NOMO-1 treated with DMSO at 0.1 percent for 48 hours (cell line): ENCODE measurements around the gene ZDHHC7.

Experiments
- DNase-seq: peaks from one replicate; lab custom pipeline; 2025; ENCODE audit not compliant: unreplicated experiment; lab: John Stamatoyannopoulos, UW

The ZDHHC7 gene

DNA sequence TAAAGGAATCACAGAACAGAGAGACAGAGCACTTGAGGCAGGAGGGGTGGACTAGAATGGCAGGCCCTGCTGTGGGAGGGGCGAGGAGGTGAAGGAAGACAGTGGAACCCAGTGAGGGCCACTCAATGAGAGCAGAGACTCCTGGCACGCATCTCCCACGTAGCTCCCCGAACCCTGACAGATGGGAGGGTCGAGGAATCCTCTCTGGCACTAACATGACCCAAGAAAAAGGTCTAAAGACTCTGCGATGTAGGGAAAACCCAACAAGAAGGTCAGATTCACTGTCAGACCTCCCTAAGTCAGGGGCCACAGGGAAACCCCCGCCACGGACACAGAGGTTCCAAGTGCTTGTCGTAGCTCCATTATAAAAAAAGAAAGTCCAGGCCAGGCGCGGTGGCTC, 15.0 kb downstream of the ZDHHC7 start:
- no peak for DNase-seq

- no peak for DNase-seq
Observed at GRCh38 chr16:84995663-84996062, 15.7 kb downstream of the ZDHHC7 start.

DNA sequence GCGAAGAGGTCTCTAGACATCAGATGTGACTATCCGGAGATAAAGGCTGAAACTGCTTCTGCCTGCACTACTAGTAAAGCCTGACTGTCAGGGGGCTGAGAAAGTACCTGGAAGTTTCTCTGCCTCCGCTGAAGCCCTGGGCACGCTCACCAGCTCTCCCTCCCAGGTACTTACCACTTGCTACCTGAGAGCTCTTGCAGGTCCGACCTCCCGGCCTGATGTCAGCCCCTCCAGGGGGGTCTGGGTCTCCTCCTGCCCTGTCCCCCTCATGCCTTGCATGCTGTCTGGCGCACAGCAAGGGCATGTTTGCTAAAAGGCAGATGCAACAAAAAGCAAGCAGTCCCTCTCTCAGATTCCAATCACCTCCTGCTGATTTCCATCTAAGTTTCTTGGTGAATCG, 17.4 kb downstream of the ZDHHC7 start:
- DNase-seq, result no peak

- no peak for DNase-seq
Observed at GRCh38 chr16:84992717-84993075, 18.6 kb downstream of the ZDHHC7 start.

DNA sequence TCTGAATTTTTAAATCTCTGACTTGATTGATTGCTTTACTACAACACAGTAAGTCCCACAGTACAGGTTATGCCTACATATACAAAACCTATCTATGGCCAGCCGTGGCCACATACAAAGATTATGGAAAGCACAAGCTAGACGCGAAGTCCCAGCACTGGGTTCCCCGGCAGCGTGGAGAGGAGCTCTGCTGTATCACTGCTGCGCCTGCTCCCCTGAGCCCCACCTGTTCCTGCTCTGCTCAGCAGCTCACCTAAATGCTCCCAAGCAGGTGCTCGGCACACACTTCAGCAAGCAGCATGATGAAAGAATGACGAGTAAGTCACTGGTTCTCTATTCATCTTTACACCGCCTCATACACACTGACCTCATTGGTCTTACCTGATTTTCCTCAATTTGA, 20.6 kb downstream of the ZDHHC7 start:
- DNase-seq, result no peak

GRCh38 chr16:84989749-84990620, 21.4 kb downstream of the ZDHHC7 start:
- no peak for DNase-seq

DNA sequence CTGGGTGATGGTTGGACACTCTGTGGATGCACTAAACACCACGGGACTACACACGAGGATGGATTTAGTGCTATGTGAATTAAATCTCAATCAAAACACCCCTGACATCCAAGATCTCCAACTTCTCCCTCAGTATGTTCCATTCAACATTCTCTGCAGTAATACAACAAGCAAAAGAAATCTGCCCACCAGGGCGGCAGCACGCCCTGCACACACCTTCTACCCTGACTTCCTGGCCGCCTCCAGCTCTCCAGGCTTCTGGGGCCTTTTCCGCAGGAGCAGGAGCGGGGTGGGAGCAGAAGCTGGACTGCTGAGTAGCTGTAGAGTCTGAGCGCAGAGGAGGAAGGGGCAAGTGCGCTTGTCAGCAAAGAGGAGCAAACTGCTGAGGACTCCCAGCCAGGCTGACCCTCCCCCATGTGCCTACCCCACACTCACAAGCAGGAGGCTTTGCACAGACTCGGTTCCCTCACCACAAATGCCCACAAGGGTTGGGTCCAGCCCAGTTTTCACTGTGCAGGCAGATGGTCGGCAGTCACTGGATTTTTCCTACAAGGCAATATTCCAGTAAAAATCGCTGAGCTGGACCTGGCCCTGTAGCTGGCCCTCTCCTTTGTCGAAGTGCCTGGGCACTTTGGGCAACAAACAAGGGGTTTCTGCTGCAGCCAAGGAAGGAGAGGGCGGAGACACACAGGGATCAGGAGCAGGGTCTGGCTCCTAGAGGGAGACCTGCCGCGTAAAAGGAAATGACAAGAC, 22.8 kb downstream of the ZDHHC7 start:
- no peak for DNase-seq

DNA sequence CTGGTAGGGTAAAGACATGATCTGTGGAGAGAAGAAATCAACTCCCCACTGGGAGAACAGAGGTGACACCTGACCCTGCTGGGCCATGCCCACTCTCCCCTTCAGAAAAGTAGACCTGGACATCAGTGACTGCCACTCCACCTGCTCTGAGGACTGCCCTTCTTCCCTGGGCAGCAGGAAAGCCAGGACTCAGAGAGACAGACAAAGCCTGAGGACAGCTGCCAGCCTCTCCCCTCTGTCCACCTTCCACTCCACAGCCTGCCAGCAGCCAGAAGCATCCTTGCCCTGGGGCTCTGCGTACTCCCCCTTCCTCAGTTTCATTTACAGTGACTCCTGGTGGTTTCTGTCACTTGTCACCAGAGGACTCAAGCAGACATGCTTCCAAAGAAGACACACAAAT, 24.5 kb downstream of the ZDHHC7 start:
- DNase-seq, result no peak

- DNase-seq, result no peak
Observed at GRCh38 chr16:84986102-84986501, 25.2 kb downstream of the ZDHHC7 start.

GRCh38 chr16:84985079-84986065, 26.0 kb downstream of the ZDHHC7 start:
- DNase-seq, result no peak

DNA sequence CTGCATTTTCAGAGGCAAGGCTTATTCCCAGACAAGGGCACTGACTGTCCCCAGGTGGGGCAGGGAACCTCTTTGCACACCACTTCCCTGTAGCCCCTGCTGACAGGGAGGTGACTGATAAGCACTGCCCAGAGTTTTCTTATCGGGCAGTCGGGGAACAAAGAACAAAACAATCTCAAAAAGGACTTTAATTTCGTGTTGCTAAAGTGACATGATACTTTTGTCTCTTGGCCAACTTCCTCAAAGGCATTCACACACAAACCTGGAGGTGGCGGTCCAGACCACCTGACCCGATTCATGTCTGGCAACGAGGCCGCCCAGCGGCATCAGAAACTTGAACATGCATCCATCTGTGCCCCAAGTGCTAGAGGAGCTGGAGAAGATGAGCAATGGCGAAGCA, 28.9 kb downstream of the ZDHHC7 start:
- peak; percentile 86 for DNase-seq

- no peak for DNase-seq
Observed at GRCh38 chr16:84979516-84979915, 31.8 kb downstream of the ZDHHC7 start.

- DNase-seq, result no peak
Observed at GRCh38 chr16:84976644-84977400, 34.5 kb downstream of the ZDHHC7 start.

- DNase-seq, result no peak
Observed at GRCh38 chr16:84975522-84975921, 35.8 kb downstream of the ZDHHC7 start.

- no peak for DNase-seq
Observed at GRCh38 chr16:84975066-84975465, 36.3 kb downstream of the ZDHHC7 start.

GRCh38 chr16:84973776-84974523, 37.4 kb downstream of the ZDHHC7 start:
- DNase-seq, result no peak

GRCh38 chr16:84973236-84973635, 38.1 kb downstream of the ZDHHC7 start:
- no peak for DNase-seq

DNA sequence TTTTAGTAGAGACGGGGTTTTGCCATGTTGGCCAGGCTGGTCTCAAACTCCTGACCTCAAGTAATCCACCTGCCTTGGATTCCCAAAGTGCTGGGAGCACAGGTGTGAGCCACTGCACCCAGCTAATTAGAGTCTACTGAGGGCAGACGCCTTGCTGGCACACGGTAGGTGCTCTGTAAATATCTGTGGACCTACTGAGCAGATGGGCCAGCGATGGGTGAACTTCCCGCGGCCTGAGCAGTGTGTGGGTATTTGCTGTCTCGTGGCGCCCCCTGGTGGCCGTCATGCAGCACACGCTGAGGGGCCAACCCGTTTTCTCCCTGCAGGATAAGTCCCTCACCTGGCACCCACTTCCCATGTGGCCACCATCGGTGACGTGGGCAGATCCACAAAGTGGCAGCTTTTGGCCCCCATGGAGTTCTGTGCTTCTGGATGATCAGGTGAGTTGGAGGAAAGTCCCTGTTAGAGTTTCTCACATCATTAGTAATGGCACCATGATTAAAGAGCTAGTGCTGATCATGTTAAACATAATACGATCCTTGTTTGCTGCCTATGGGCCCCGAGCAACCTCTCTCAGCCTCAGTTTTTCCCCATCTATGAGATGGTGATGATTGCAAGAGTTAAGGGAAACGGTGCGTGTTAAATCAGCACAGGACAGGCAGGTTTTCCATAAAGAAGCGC, 40.7 kb downstream of the ZDHHC7 start:
- DNase-seq, result peak; percentile 49

GRCh38 chr16:84967828-84968227, 43.5 kb downstream of the ZDHHC7 start:
- DNase-seq, result no peak
